Nephron (organoid): ENCODE measurements around the gene NCOA1.
"Not testable (repeated sequence)": the region's sequence is repeated elsewhere in the genome, so short reads cannot be mapped to it uniquely, and the experiment has no call there.

Experiments
- H3K27ac Mint-ChIP-seq, 3 experiments: 2 replicates each; pipeline ENCODE4 v1.8.0; 2020; ENCODE audit warnings: mixed read lengths in 3 of 3, mild to moderate bottlenecking in 2 of 3, moderate library complexity in 1 of 3
- H3K27me3 Mint-ChIP-seq: 2 replicates; pipeline ENCODE4 v1.8.0; 2021; ENCODE audit warnings: low read depth, mild to moderate bottlenecking, moderate library complexity, mixed read lengths
- H3K36me3 Mint-ChIP-seq: 2 replicates; pipeline ENCODE4 v1.8.0; 2020; ENCODE audit warnings: low read depth, mixed read lengths
- H3K4me1 Mint-ChIP-seq: 2 replicates; pipeline ENCODE4 v1.8.0; 2020; ENCODE audit warnings: mixed read lengths
- H3K4me3 Mint-ChIP-seq, 3 experiments: 2 replicates each; pipeline ENCODE4 v1.8.0; 2020; ENCODE audit warnings: mild to moderate bottlenecking in 3 of 3, mixed read lengths in 3 of 3, moderate library complexity in 2 of 3
- H3K9me3 Mint-ChIP-seq: 2 replicates; pipeline ENCODE4 v1.8.0; 2020; ENCODE audit warnings: mixed read lengths
- CTCF ChIP-seq, 3 experiments: fragments of 200-600 bp; sonication (generic); IDR thresholded peaks; one replicate each; pipeline ENCODE4 v1.5.0; 2021; ENCODE audit warnings: antibody characterized with exemption in 3 of 3; ENCODE audit not compliant: unreplicated experiment in 3 of 3

NCOA1 gene

GRCh38 chr2:24566630-24567029 lies 75.6 kb downstream of the NCOA1 start:
- no peaks in the 10 kb centered on the region for H3K27me3 Mint-ChIP-seq
- no peak overlapping the region for H3K4me3 Mint-ChIP-seq
- H3K9me3 Mint-ChIP-seq: no peaks in the 10 kb centered on the region
- peaks cover 49% of the 10 kb centered on the region for H3K36me3 Mint-ChIP-seq
- TF ChIP-seq CTCF (IDR thresholded peaks at IDR 0.05; ENCODE audit: unreplicated experiment in 3 of 3): no peak
- H3K4me1 Mint-ChIP-seq: peaks cover 19% of the 10 kb centered on the region
- H3K27ac Mint-ChIP-seq: no peak overlapping the region

GRCh38 chr2:24568551-24568950 lies 77.5 kb downstream of the NCOA1 start:
- Mint-ChIP-seq H3K9me3 (no peaks in the 10 kb centered on the region), H3K27me3 (no peaks in the 10 kb centered on the region), H3K27ac (peak overlapping the region; percentile 19 to 37 (median 35)), H3K4me1 (peaks cover 26% of the 10 kb centered on the region), H3K4me3 (no peak overlapping the region), H3K36me3 (peaks cover 39% of the 10 kb centered on the region)
- no peak for TF ChIP-seq CTCF (IDR thresholded peaks at IDR 0.05; ENCODE audit: unreplicated experiment in 3 of 3)

- Mint-ChIP-seq H3K4me1 (peaks cover 26% of the 10 kb centered on the region), H3K36me3 (peaks cover 33% of the 10 kb centered on the region)
- H3K27me3 Mint-ChIP-seq, H3K4me3 Mint-ChIP-seq, H3K27ac Mint-ChIP-seq, H3K9me3 Mint-ChIP-seq: not testable (repeated sequence)
Measured at GRCh38 chr2:24569565-24569964, 78.5 kb downstream of the NCOA1 start.

GRCh38 chr2:24570225-24570624 lies 79.2 kb downstream of the NCOA1 start:
- Mint-ChIP-seq H3K4me3 (no peak overlapping the region), H3K36me3 (peaks cover 31% of the 10 kb centered on the region), H3K9me3 (no peaks in the 10 kb centered on the region), H3K27ac (no peak overlapping the region), H3K27me3 (no peaks in the 10 kb centered on the region), H3K4me1 (peaks cover 26% of the 10 kb centered on the region)
- no peak for TF ChIP-seq CTCF (IDR thresholded peaks at IDR 0.05; ENCODE audit: unreplicated experiment in 3 of 3)

- Mint-ChIP-seq H3K4me1 (peaks cover 33% of the 10 kb centered on the region), H3K27me3 (no peaks in the 10 kb centered on the region), H3K9me3 (no peaks in the 10 kb centered on the region), H3K27ac (peak overlapping the region in 2 of 3 experiments; percentile 2 to 44), H3K36me3 (peaks cover 15% of the 10 kb centered on the region), H3K4me3 (no peak overlapping the region)
- no peak for TF ChIP-seq CTCF (IDR thresholded peaks at IDR 0.05; ENCODE audit: unreplicated experiment in 3 of 3)
Measured at GRCh38 chr2:24571828-24572442, 80.9 kb downstream of the NCOA1 start.

GRCh38 chr2:24576146-24576545 lies 85.1 kb downstream of the NCOA1 start:
- H3K9me3 Mint-ChIP-seq: peaks cover 5% of the 10 kb centered on the region
- H3K4me3 Mint-ChIP-seq: no peak overlapping the region
- H3K27me3 Mint-ChIP-seq: no peaks in the 10 kb centered on the region
- H3K36me3 Mint-ChIP-seq: peaks cover 24% of the 10 kb centered on the region
- peaks cover 46% of the 10 kb centered on the region for H3K4me1 Mint-ChIP-seq
- peak overlapping the region in 1 of 3 experiments; percentile 34 for H3K27ac Mint-ChIP-seq
- no peak for TF ChIP-seq CTCF (IDR thresholded peaks at IDR 0.05; ENCODE audit: unreplicated experiment in 3 of 3)
